ENCODE measurements around the gene LRGUK.

Gene LRGUK

DNA sequence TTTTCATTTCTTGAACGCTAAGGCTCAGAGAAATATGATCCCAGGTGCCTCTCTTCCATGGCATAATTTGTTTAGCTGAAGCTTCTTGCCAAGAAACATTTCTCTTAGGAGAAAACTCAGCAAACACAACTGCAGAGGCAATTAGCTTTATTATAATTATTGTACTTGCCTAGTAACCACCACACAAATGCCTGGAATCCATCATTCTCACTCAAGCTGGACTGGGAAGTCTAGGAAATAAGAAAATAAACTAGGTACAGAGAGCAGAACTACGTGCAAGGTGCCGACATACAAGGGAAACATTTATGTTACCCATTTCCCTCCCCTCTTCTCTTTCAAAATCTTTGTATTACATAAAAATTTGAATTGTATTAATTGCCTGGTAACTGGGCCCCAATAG is 174.5 kb downstream of the LRGUK start:
- WGBS = 96% methylated on average over 1 of the region's 3 CpGs
- 0 out of 2 replicates have a peak, but pooled peaks cover 3% of the 10 kb centered on the region for H3K4me1 ChIP-seq (ENCODE audit: insufficient read depth, low read length)

DNA sequence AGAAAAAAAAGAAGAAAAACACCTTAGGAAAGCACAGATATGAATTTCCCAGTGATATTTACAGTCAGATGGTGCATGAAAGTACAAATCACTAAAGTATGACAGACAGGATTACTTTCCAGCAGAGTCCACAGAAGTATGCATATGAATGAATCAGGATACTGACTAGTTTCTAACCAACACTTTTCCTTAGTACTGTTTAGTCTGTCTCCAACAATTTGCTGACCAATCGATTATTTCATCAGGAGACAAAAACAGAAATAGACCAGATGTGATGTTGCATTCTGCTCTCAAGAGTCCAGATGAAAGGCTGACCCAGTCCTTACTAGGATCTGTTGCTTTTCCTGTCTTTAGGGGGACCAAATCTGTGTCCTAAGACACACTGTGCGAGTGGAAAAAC is 175.0 kb downstream of the LRGUK start:
- Histone ChIP-seq H3K27ac (ENCODE audit: low read depth, low read length) (no peak overlapping the region), H3K9me3 (ENCODE audit: insufficient read depth, low read depth, low read length) (no peaks in the 10 kb centered on the region), H3K4me1 (ENCODE audit: insufficient read depth, low read length) (0 out of 2 replicates have a peak, but pooled peaks cover 3% of the 10 kb centered on the region), H3K27me3 (ENCODE audit: insufficient read depth, low read length) (no peaks in the 10 kb centered on the region), H3K36me3 (ENCODE audit: insufficient read depth, low read length) (peaks cover 88% of the 10 kb centered on the region), H3K4me3 (ENCODE audit: low read length) (no peak overlapping the region), H3K9ac (ENCODE audit: low read depth, low read length) (no peak overlapping the region)
- 96% methylated on average over 2 of the region's 2 CpGs for WGBS

More for the DNA sequence above, 174.5 kb downstream of the LRGUK start:
- H3K36me3 ChIP-seq (ENCODE audit: insufficient read depth, low read length) = peaks cover 86% of the 10 kb centered on the region
- H3K4me3 ChIP-seq (ENCODE audit: low read length) = no peak overlapping the region
- H3K27ac ChIP-seq (ENCODE audit: low read depth, low read length) = no peak overlapping the region
- H3K9ac ChIP-seq (ENCODE audit: low read depth, low read length) = no peak overlapping the region
- no peaks in the 10 kb centered on the region for H3K27me3 ChIP-seq (ENCODE audit: insufficient read depth, low read length)
- H3K9me3 ChIP-seq (ENCODE audit: insufficient read depth, low read depth, low read length) = no peaks in the 10 kb centered on the region

DNA sequence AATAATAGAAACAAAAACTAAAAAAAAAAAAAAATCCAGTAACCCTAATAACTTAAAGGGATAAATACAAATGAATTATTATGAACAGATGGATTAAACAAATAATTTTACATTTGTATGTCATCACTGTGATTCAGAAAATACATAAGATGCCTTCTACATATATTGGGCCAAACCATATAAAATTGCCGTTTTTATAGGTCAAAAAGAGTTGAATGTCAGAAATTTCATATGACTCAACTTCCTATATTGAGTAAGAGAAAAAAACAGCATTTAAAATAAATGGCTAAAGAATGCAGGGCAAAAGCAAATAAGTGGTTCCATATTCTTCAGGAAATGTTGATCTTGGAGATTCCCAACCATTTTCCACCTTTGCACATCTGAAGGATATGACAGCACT is 180.2 kb downstream of the LRGUK start:
- H3K4me3 ChIP-seq (ENCODE audit: low read length) = no peak overlapping the region

DNA sequence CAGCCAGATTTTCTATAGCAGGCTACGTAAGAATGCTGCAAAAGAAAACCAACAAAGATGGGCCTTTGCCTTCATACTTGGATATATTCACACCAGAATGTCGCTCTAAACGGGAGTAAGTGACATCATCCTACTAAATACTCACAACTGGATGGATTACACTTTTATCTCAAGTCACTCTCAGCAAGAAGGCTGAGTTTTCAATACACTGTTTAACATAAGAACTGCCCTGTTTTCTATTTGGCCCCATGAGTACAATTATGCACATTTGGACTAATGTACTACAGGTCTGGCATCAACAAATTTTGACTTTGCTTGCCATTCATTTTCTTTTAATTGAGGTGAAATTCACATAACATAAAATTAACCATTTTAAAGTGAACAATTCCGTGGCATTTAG is 181.4 kb downstream of the LRGUK start:
- WGBS = 92% methylated on average over 4 of the region's 4 CpGs
- H3K27me3 ChIP-seq (ENCODE audit: insufficient read depth, low read length) = no peaks in the 10 kb centered on the region
- H3K4me3 ChIP-seq (ENCODE audit: low read length) = no peak overlapping the region
- no peak overlapping the region for H3K9ac ChIP-seq (ENCODE audit: low read depth, low read length)
- H3K27ac ChIP-seq (ENCODE audit: low read depth, low read length) = no peak overlapping the region
- no peaks in the 10 kb centered on the region for H3K4me1 ChIP-seq (ENCODE audit: insufficient read depth, low read length)
- no peaks in the 10 kb centered on the region for H3K9me3 ChIP-seq (ENCODE audit: insufficient read depth, low read depth, low read length)
- H3K36me3 ChIP-seq (ENCODE audit: insufficient read depth, low read length) = peaks cover 34% of the 10 kb centered on the region

More for the DNA sequence above, 180.2 kb downstream of the LRGUK start:
- Histone ChIP-seq H3K27ac (ENCODE audit: low read depth, low read length) (no peak overlapping the region), H3K9ac (ENCODE audit: low read depth, low read length) (no peak overlapping the region), H3K27me3 (ENCODE audit: insufficient read depth, low read length) (no peaks in the 10 kb centered on the region), H3K9me3 (ENCODE audit: insufficient read depth, low read depth, low read length) (no peaks in the 10 kb centered on the region), H3K4me1 (ENCODE audit: insufficient read depth, low read length) (no peaks in the 10 kb centered on the region), H3K36me3 (ENCODE audit: insufficient read depth, low read length) (peaks cover 42% of the 10 kb centered on the region)
- no CpG with 5 or more reads among the region's 1 CpG for WGBS

DNA sequence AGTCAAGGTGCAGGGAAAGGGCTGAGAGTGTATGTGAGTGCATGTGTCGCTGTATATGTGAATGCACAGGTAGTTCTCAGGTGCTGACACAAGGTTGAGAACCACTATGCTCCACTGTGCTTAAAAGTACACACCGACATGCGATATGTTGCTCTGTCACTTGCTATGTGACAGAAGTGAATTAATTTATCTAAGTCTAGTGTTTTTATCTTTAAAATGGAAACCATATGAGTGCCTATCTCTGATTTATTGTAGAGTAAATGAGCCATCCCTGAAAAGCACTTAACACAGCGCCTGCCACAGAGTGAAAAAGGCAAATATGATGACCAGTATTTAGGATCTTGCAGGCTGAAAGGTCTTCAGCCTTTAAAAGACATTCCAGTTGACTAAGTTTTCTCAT is 184.7 kb downstream of the LRGUK start:
- H3K27me3 ChIP-seq (ENCODE audit: insufficient read depth, low read length) = no peaks in the 10 kb centered on the region
- H3K36me3 ChIP-seq (ENCODE audit: insufficient read depth, low read length) = peaks cover 9% of the 10 kb centered on the region; the same call in 1 of the 2 replicates
- no peak overlapping the region for H3K9ac ChIP-seq (ENCODE audit: low read depth, low read length)
- no peak overlapping the region for H3K4me3 ChIP-seq (ENCODE audit: low read length)
- no peaks in the 10 kb centered on the region for H3K9me3 ChIP-seq (ENCODE audit: insufficient read depth, low read depth, low read length)
- no peak overlapping the region for H3K27ac ChIP-seq (ENCODE audit: low read depth, low read length)
- 97% methylated on average over 4 of the region's 4 CpGs for WGBS
- H3K4me1 ChIP-seq (ENCODE audit: insufficient read depth, low read length) = peaks cover 5% of the 10 kb centered on the region; the same call in 1 of the 2 replicates

DNA sequence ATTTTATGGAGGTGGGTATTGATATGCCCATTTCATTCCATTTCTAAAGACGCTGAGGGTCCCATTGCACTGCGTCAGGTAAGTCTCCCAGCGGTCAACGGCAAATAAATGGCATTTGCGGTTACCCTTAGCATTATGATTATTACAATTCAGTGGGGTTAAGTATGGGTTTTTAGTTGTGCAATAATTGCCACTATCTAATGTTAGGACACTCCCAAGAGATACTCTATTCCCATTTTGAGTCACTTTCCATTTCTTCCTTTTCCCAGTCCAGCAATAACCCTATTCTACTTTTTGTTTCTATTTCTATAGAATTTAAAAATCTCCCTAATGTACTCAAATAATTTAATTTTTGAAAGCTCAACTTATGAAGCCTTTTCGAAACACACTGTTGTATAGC is 185.6 kb downstream of the LRGUK start:
- Histone ChIP-seq H3K4me3 (ENCODE audit: low read length) (no peak overlapping the region), H3K36me3 (ENCODE audit: insufficient read depth, low read length) (peaks cover 6% of the 10 kb centered on the region; the same call in 1 of the 2 replicates), H3K9ac (ENCODE audit: low read depth, low read length) (no peak overlapping the region), H3K9me3 (ENCODE audit: insufficient read depth, low read depth, low read length) (no peaks in the 10 kb centered on the region), H3K27ac (ENCODE audit: low read depth, low read length) (no peak overlapping the region), H3K27me3 (ENCODE audit: insufficient read depth, low read length) (no peaks in the 10 kb centered on the region), H3K4me1 (ENCODE audit: insufficient read depth, low read length) (peaks cover 5% of the 10 kb centered on the region; the same call in 1 of the 2 replicates)
- WGBS = 79% methylated on average over 6 of the region's 6 CpGs

DNA sequence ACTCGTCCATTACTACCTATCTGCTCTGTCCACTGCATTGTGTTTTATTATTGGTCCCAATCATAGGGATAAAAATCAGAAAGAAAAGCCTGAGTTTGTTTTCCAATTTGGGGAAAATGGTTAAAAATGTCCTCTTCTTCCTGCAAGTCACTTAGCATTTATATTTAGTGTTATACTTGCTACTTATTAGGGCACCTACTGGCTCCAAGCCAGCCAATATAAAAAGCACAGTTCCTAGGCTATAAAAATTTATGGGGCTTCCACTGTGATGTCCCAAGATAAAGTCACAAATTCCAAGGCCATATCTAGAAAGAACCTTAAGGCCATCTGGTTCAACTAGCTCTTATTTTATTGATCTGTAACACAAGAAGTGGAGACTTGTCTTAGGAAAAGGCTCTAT is 186.4 kb downstream of the LRGUK start:
- Histone ChIP-seq H3K4me3 (ENCODE audit: low read length) (no peak overlapping the region), H3K9ac (ENCODE audit: low read depth, low read length) (no peak overlapping the region), H3K4me1 (ENCODE audit: insufficient read depth, low read length) (peaks cover 5% of the 10 kb centered on the region; the same call in 1 of the 2 replicates), H3K36me3 (ENCODE audit: insufficient read depth, low read length) (peaks cover 5% of the 10 kb centered on the region; the same call in 1 of the 2 replicates), H3K9me3 (ENCODE audit: insufficient read depth, low read depth, low read length) (no peaks in the 10 kb centered on the region), H3K27ac (ENCODE audit: low read depth, low read length) (no peak overlapping the region), H3K27me3 (ENCODE audit: insufficient read depth, low read length) (no peaks in the 10 kb centered on the region)
- 100% methylated on average over 1 of the region's 1 CpG for WGBS
